ENCODE measurements around the gene PIAS1.

GRCh38 chr15:68022061-68022460, 32.1 kb upstream of the PIAS1 start:
- TF ChIP-seq, protein P1, sequence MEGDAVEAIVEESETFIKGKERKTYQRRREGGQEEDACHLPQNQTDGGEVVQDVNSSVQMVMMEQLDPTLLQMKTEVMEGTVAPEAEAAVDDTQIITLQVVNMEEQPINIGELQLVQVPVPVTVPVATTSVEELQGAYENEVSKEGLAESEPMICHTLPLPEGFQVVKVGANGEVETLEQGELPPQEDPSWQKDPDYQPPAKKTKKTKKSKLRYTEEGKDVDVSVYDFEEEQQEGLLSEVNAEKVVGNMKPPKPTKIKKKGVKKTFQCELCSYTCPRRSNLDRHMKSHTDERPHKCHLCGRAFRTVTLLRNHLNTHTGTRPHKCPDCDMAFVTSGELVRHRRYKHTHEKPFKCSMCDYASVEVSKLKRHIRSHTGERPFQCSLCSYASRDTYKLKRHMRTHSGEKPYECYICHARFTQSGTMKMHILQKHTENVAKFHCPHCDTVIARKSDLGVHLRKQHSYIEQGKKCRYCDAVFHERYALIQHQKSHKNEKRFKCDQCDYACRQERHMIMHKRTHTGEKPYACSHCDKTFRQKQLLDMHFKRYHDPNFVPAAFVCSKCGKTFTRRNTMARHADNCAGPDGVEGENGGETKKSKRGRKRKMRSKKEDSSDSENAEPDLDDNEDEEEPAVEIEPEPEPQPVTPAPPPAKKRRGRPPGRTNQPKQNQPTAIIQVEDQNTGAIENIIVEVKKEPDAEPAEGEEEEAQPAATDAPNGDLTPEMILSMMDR (IDR thresholded peaks at IDR 0.05; ENCODE audit: low read depth, low read length): no peak
- no peak for TF ChIP-seq EZH2phosphoT487 (IDR thresholded peaks at IDR 0.05; ENCODE audit: low read depth)
